ENCODE measurements around the gene CCDC185.

Gene CCDC185

GRCh38 chr1:223355699-223356098 is 37.5 kb upstream of the CCDC185 start:
- H3K4me1 ChIP-seq (ENCODE audit: control insufficient read depth in 1 of 2, insufficient read depth in 2 of 2, low read length in 2 of 2), result no peaks in the 10 kb centered on the region

GRCh38 chr1:223358826-223359225 is 34.4 kb upstream of the CCDC185 start:
- Histone ChIP-seq H3K4me1 (ENCODE audit: control insufficient read depth in 1 of 2, insufficient read depth in 2 of 2, low read length in 2 of 2) (peaks cover 0 to 10% of the 10 kb centered on the region in 2 donors), H3K9me3 (ENCODE audit: control insufficient read depth in 1 of 2, low read length in 2 of 2) (no peaks in the 10 kb centered on the region), H3K4me3 (ENCODE audit: low read depth in 1 of 2, low read length in 2 of 2) (no peak overlapping the region), H3K36me3 (ENCODE audit: control insufficient read depth in 1 of 2, insufficient read depth in 2 of 2, low read length in 2 of 2) (no peaks in the 10 kb centered on the region), H3K27me3 (ENCODE audit: low read depth, low read length) (peaks cover 4% of the 10 kb centered on the region), H3K27ac (ENCODE audit: low read length) (no peak overlapping the region)

More at GRCh38 chr1:223355699-223356098, 37.5 kb upstream of the CCDC185 start:
- Histone ChIP-seq H3K36me3 (ENCODE audit: control insufficient read depth in 1 of 2, insufficient read depth in 2 of 2, low read length in 2 of 2) (no peaks in the 10 kb centered on the region), H3K9me3 (ENCODE audit: control insufficient read depth in 1 of 2, low read length in 2 of 2) (no peaks in the 10 kb centered on the region), H3K27me3 (ENCODE audit: low read depth, low read length) (peaks cover 5% of the 10 kb centered on the region), H3K27ac (ENCODE audit: low read length) (no peak overlapping the region), H3K4me3 (ENCODE audit: low read depth in 1 of 2, low read length in 2 of 2) (no peak overlapping the region)

GRCh38 chr1:223363057-223363855 is 30.0 kb upstream of the CCDC185 start:
- H3K27me3 ChIP-seq (ENCODE audit: low read depth, low read length), result peaks cover 4% of the 10 kb centered on the region
- H3K4me1 ChIP-seq (ENCODE audit: control insufficient read depth in 1 of 2, insufficient read depth in 2 of 2, low read length in 2 of 2), result peaks cover 0 to 17% of the 10 kb centered on the region in 2 donors
- no peaks in the 10 kb centered on the region for H3K36me3 ChIP-seq (ENCODE audit: control insufficient read depth in 1 of 2, insufficient read depth in 2 of 2, low read length in 2 of 2)
- no peaks in the 10 kb centered on the region for H3K9me3 ChIP-seq (ENCODE audit: control insufficient read depth in 1 of 2, low read length in 2 of 2)
- H3K27ac ChIP-seq (ENCODE audit: low read length), result no peak overlapping the region
- H3K4me3 ChIP-seq (ENCODE audit: low read depth in 1 of 2, low read length in 2 of 2), result peak overlapping the region; percentile 37 to 73

GRCh38 chr1:223363856-223364684 is 29.1 kb upstream of the CCDC185 start, which contains the start of gene SUSD4:
SUSD4 (minus strand) TSS chr1:223364176; CDS start chr1:223363425, 751 bp downstream.
- H3K36me3 ChIP-seq (ENCODE audit: control insufficient read depth in 1 of 2, insufficient read depth in 2 of 2, low read length in 2 of 2), result no peaks in the 10 kb centered on the region
- H3K4me3 ChIP-seq (ENCODE audit: low read depth in 1 of 2, low read length in 2 of 2), result peak within 1 kb of the TSS; percentile 37 to 73
- peaks cover 4% of the 10 kb centered on the region for H3K27me3 ChIP-seq (ENCODE audit: low read depth, low read length)
- peaks cover 0 to 17% of the 10 kb centered on the region in 2 donors for H3K4me1 ChIP-seq (ENCODE audit: control insufficient read depth in 1 of 2, insufficient read depth in 2 of 2, low read length in 2 of 2)
- no peak within 1 kb of the TSS for H3K27ac ChIP-seq (ENCODE audit: low read length)
- H3K9me3 ChIP-seq (ENCODE audit: control insufficient read depth in 1 of 2, low read length in 2 of 2), result no peaks in the 10 kb centered on the region

GRCh38 chr1:223364685-223365382 is 28.4 kb upstream of the CCDC185 start:
- Histone ChIP-seq H3K4me3 (ENCODE audit: low read depth in 1 of 2, low read length in 2 of 2) (peak overlapping the region; percentile 21 to 61), H3K4me1 (ENCODE audit: control insufficient read depth in 1 of 2, insufficient read depth in 2 of 2, low read length in 2 of 2) (peaks cover 0 to 17% of the 10 kb centered on the region in 2 donors), H3K9me3 (ENCODE audit: control insufficient read depth in 1 of 2, low read length in 2 of 2) (no peaks in the 10 kb centered on the region), H3K27ac (ENCODE audit: low read length) (no peak overlapping the region), H3K27me3 (ENCODE audit: low read depth, low read length) (peaks cover 4% of the 10 kb centered on the region), H3K36me3 (ENCODE audit: control insufficient read depth in 1 of 2, insufficient read depth in 2 of 2, low read length in 2 of 2) (no peaks in the 10 kb centered on the region)

GRCh38 chr1:223374064-223374610 is 19.1 kb upstream of the CCDC185 start:
- no peaks in the 10 kb centered on the region for H3K36me3 ChIP-seq (ENCODE audit: control insufficient read depth in 1 of 2, insufficient read depth in 2 of 2, low read length in 2 of 2)
- H3K27ac ChIP-seq (ENCODE audit: low read length), result no peak overlapping the region
- no peak overlapping the region for H3K4me3 ChIP-seq (ENCODE audit: low read depth in 1 of 2, low read length in 2 of 2)
- no peaks in the 10 kb centered on the region for H3K4me1 ChIP-seq (ENCODE audit: control insufficient read depth in 1 of 2, insufficient read depth in 2 of 2, low read length in 2 of 2)
- peaks cover 3 to 8% of the 10 kb centered on the region in 2 donors for H3K9me3 ChIP-seq (ENCODE audit: control insufficient read depth in 1 of 2, low read length in 2 of 2)
- H3K27me3 ChIP-seq (ENCODE audit: low read depth, low read length), result no peaks in the 10 kb centered on the region

GRCh38 chr1:223378754-223379153 is 14.5 kb upstream of the CCDC185 start:
- H3K4me1 ChIP-seq (ENCODE audit: control insufficient read depth in 1 of 2, insufficient read depth in 2 of 2, low read length in 2 of 2), result no peaks in the 10 kb centered on the region

GRCh38 chr1:223386013-223386412 is 7.2 kb upstream of the CCDC185 start:
- Histone ChIP-seq H3K4me3 (ENCODE audit: low read depth in 1 of 2, low read length in 2 of 2) (no peak overlapping the region), H3K36me3 (ENCODE audit: control insufficient read depth in 1 of 2, insufficient read depth in 2 of 2, low read length in 2 of 2) (no peaks in the 10 kb centered on the region), H3K27me3 (ENCODE audit: low read depth, low read length) (no peaks in the 10 kb centered on the region), H3K27ac (ENCODE audit: low read length) (no peak overlapping the region), H3K9me3 (ENCODE audit: control insufficient read depth in 1 of 2, low read length in 2 of 2) (no peaks in the 10 kb centered on the region), H3K4me1 (ENCODE audit: control insufficient read depth in 1 of 2, insufficient read depth in 2 of 2, low read length in 2 of 2) (no peaks in the 10 kb centered on the region)

More at GRCh38 chr1:223378754-223379153, 14.5 kb upstream of the CCDC185 start:
- Histone ChIP-seq H3K9me3 (ENCODE audit: control insufficient read depth in 1 of 2, low read length in 2 of 2) (peaks cover 3 to 8% of the 10 kb centered on the region in 2 donors), H3K4me3 (ENCODE audit: low read depth in 1 of 2, low read length in 2 of 2) (no peak overlapping the region), H3K27ac (ENCODE audit: low read length) (no peak overlapping the region), H3K36me3 (ENCODE audit: control insufficient read depth in 1 of 2, insufficient read depth in 2 of 2, low read length in 2 of 2) (no peaks in the 10 kb centered on the region), H3K27me3 (ENCODE audit: low read depth, low read length) (no peaks in the 10 kb centered on the region)

- H3K9me3 ChIP-seq (ENCODE audit: control insufficient read depth in 1 of 2, low read length in 2 of 2), result no peaks in the 10 kb centered on the region
- no peak overlapping the region for H3K4me3 ChIP-seq (ENCODE audit: low read depth in 1 of 2, low read length in 2 of 2)
- peaks cover 14% of the 10 kb centered on the region for H3K27me3 ChIP-seq (ENCODE audit: low read depth, low read length)
Observed at GRCh38 chr1:223390618-223391017, 2.6 kb upstream of the CCDC185 start.

GRCh38 chr1:223394242-223394641 is 1.0 kb downstream of the CCDC185 start:
- no peak overlapping the region for H3K4me3 ChIP-seq (ENCODE audit: low read depth in 1 of 2, low read length in 2 of 2)
- peaks cover 0 to 4% of the 10 kb centered on the region in 2 donors for H3K4me1 ChIP-seq (ENCODE audit: control insufficient read depth in 1 of 2, insufficient read depth in 2 of 2, low read length in 2 of 2)
- peaks cover 14% of the 10 kb centered on the region for H3K27me3 ChIP-seq (ENCODE audit: low read depth, low read length)
- H3K36me3 ChIP-seq (ENCODE audit: control insufficient read depth in 1 of 2, insufficient read depth in 2 of 2, low read length in 2 of 2), result no peaks in the 10 kb centered on the region
- H3K27ac ChIP-seq (ENCODE audit: low read length), result no peak overlapping the region
- H3K9me3 ChIP-seq (ENCODE audit: control insufficient read depth in 1 of 2, low read length in 2 of 2), result no peaks in the 10 kb centered on the region

More at GRCh38 chr1:223390618-223391017, 2.6 kb upstream of the CCDC185 start:
- Histone ChIP-seq H3K36me3 (ENCODE audit: control insufficient read depth in 1 of 2, insufficient read depth in 2 of 2, low read length in 2 of 2) (no peaks in the 10 kb centered on the region), H3K4me1 (ENCODE audit: control insufficient read depth in 1 of 2, insufficient read depth in 2 of 2, low read length in 2 of 2) (peaks cover 0 to 4% of the 10 kb centered on the region in 2 donors), H3K27ac (ENCODE audit: low read length) (no peak overlapping the region)

All from muscle layer of duodenum (tissue), 2 donors.